Caco-2 (cell line): ENCODE data around the gene PTGIS. TPM values are rescaled to one million over a fixed set of nuclear protein-coding genes. Genes with fewer than 3 reads are reported as not detected.

Source experiments
- BruUV-seq: library from RNA; stranded (reverse); fragments of 400-500 nt; replicated peaks from 2 replicates; lab custom pipeline; 2021; lab: Mats Ljungman, UMichigan
- CTCF ChIA-PET: fragments of 300-600 bp; sonication (Branson Sonifier 250); formaldehyde crosslinking; loops from one replicate; lab custom pipeline; 2022; ENCODE audit warnings: antibody characterized with exemption; lab: Charles Lee
- POLR2A ChIA-PET: fragments of 300-600 bp; sonication (Branson Sonifier 250); formaldehyde crosslinking; loops from one replicate; lab custom pipeline; 2022; ENCODE audit warnings: antibody characterized with exemption; lab: Charles Lee
- DNase-seq, 2 experiments: peaks; one replicate each; pipeline versions ENCODE4 v3.0.0 to v3.0.0-alpha.2; 2020 to 2022
- H3K27me3 ChIP-seq: replicated peaks from 2 replicates; pipeline ENCODE4 v1.6.0; 2011; ENCODE audit warnings: low read length; ENCODE audit not compliant: control insufficient read depth, insufficient read depth
- H3K36me3 ChIP-seq: 2 replicates; pipeline ENCODE4 v1.5.1; 2011; ENCODE audit warnings: low read length; ENCODE audit not compliant: control insufficient read depth, insufficient read depth
- H3K4me1 ChIP-seq: fragments of 250-450 bp; sonication (Bioruptor Pico); 2 replicates; pipeline ENCODE4 v1.5.1; 2020; ENCODE audit warnings: mild to moderate bottlenecking
- H3K4me3 ChIP-seq: 2 replicates; pipeline ENCODE4 v1.5.1; 2011; ENCODE audit warnings: low read depth, mild to moderate bottlenecking, control low read depth, low read length
- H3K9me3 ChIP-seq: fragments of 250-450 bp; sonication (Bioruptor Pico); 2 replicates; pipeline ENCODE4 v1.5.1; 2020; ENCODE audit warnings: mild to moderate bottlenecking, moderate library complexity
- H3K27ac Mint-ChIP-seq: one replicate; pipeline ENCODE4 v1.8.0; 2022; ENCODE audit warnings: mixed read lengths; ENCODE audit not compliant: unreplicated experiment
- H3K27me3 Mint-ChIP-seq: one replicate; pipeline ENCODE4 v1.8.0; 2022; ENCODE audit warnings: mixed read lengths; ENCODE audit not compliant: insufficient read depth, unreplicated experiment
- H3K36me3 Mint-ChIP-seq: one replicate; pipeline ENCODE4 v1.8.0; 2022; ENCODE audit warnings: mild to moderate bottlenecking, mixed read lengths; ENCODE audit not compliant: insufficient read depth, unreplicated experiment
- H3K4me1 Mint-ChIP-seq: one replicate; pipeline ENCODE4 v1.8.0; 2022; ENCODE audit warnings: low read depth, mixed read lengths; ENCODE audit not compliant: unreplicated experiment
- H3K4me3 Mint-ChIP-seq: one replicate; pipeline ENCODE4 v1.8.0; 2022; ENCODE audit warnings: mild to moderate bottlenecking, moderate library complexity, mixed read lengths; ENCODE audit not compliant: unreplicated experiment
- H3K9me3 Mint-ChIP-seq: one replicate; pipeline ENCODE4 v1.8.0; 2022; ENCODE audit warnings: mixed read lengths; ENCODE audit not compliant: unreplicated experiment
- CTCF ChIP-seq, 2 experiments: fragments of 200-600 bp in 1 of 2; IDR thresholded peaks; 1 replicate in 1 of 2; 2 replicates in 1 of 2; pipeline versions ENCODE4 v1.5.1 to v1.8.0; 2011 to 2022; ENCODE audit warnings: antibody characterized with exemption in 1 of 2, control low read depth in 1 of 2, inconsistent platforms in 1 of 2, low read depth in 1 of 2, low read length in 1 of 2, mild to moderate bottlenecking in 1 of 2, moderate library complexity in 1 of 2; ENCODE audit not compliant: insufficient read depth in 1 of 2, severe bottlenecking in 1 of 2, unreplicated experiment in 1 of 2
- intact Hi-C: fragments of 100-400 bp; cut with micrococcal nuclease; formaldehyde crosslinking; loops from one replicate; pipeline ENCODE4 v1.10.0; 2022; ENCODE audit not compliant: unreplicated experiment
- total RNA-seq: library from RNA; stranded (reverse); gene quantifications from 2 replicates; pipeline ENCODE4 v1.2.3, GENCODE V29; 2022

The PTGIS gene
- total RNA-seq, 1 experiment from 2014 or later = 2.7 TPM

DNA sequence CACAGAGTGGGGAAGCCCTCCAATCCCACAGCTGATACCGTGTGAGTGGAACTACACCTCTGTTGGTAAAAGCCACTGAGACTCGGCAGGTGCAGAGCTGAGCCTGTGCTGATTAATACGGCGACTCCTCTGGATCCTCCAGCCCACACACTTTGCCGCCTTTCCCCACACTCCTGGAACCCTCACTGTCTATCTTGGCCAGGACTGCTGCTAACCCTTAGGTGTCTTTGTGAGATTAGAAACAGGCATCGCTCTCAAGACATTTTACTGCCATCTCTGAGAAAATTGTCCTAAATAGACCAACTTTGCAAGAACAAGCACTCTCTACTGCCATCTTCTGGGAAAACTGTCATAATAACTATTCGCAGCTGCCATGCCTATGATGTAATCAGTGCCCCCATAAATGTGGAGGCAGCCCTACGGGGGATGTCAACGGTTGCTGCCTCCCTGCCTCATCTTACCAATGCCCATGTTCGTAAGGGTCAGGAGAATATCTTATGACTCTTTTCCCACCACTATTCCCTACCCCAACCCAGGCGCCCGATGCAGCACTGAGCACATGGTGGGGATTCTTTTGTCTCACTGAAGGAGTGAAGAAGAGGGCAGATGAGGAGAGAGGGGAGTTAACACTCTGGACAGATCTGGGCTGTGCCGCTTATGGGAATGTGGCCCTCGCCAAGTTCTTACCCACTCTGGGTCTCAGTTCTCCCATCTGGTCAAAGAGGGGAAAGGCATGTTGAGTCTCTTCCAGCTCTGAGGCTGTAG, 59.3 kb downstream of the PTGIS start:
- H3K36me3 Mint-ChIP-seq = no peaks in the 10 kb centered on the region
- BruUV-seq = no TSS peak
- H3K4me3 ChIP-seq = no peak overlapping the region

GRCh38 chr20:49507741-49508434, 60.0 kb downstream of the PTGIS start:
- Histone ChIP-seq H3K9me3 (no peaks in the 10 kb centered on the region), H3K4me1 (peaks cover 8% of the 10 kb centered on the region), H3K4me3 (no peak overlapping the region), H3K27me3 (peaks cover 1% of the 10 kb centered on the region; the same call in 1 of the 2 replicates), H3K36me3 (no peaks in the 10 kb centered on the region)
- TF ChIP-seq CTCF (IDR thresholded peaks at IDR 0.05; ENCODE audit: insufficient read depth in 1 of 2, low read depth in 1 of 2, low read length in 1 of 2, severe bottlenecking in 1 of 2, unreplicated experiment in 1 of 2) = no peak
- no TSS peak for BruUV-seq
- ChIA-PET CTCF (interaction anchor here (0.5 to 3.0 kb wide), 15 partner anchors 10 to 482 kb away, joined by 3 to 23 read pairs (median 3); no protein-coding TSS in a partner anchor), POLR2A (interaction anchor here (0.5 kb wide), 1 partner anchor 179 kb away, joined by 3 read pairs; no protein-coding TSS in a partner anchor)
- intact Hi-C loops = loop anchor here (1.0 to 2.0 kb wide), 4 partner anchors 23 to 174 kb away; no protein-coding TSS in a partner anchor
- Mint-ChIP-seq H3K36me3 (no peaks in the 10 kb centered on the region), H3K27me3 (peaks cover 7% of the 10 kb centered on the region), H3K27ac (no peak overlapping the region), H3K4me3 (no peak overlapping the region), H3K4me1 (no peaks in the 10 kb centered on the region), H3K9me3 (no peaks in the 10 kb centered on the region)
- DNase-seq = peak in 1 of 2 experiments; percentile 35

More for the DNA sequence above, 59.3 kb downstream of the PTGIS start:
- Mint-ChIP-seq H3K27ac (no peak overlapping the region), H3K4me3 (no peak overlapping the region), H3K9me3 (no peaks in the 10 kb centered on the region), H3K27me3 (peaks cover 7% of the 10 kb centered on the region), H3K4me1 (no peaks in the 10 kb centered on the region)
- DNase-seq = peak; percentile 46 to 73
- intact Hi-C loops = loop anchor here (1.0 to 2.0 kb wide), 4 partner anchors 24 to 174 kb away; no protein-coding TSS in a partner anchor
- H3K27me3 ChIP-seq = no peaks in the 10 kb centered on the region; the same call in 1 of the 2 replicates
- H3K36me3 ChIP-seq = no peaks in the 10 kb centered on the region
- POLR2A ChIA-PET = no interaction called here
- CTCF ChIA-PET = interaction anchor here (0.6 to 3.0 kb wide), 13 partner anchors 11 to 221 kb away, joined by 3 to 23 read pairs (median 3); no protein-coding TSS in a partner anchor
- TF ChIP-seq CTCF (IDR thresholded peaks at IDR 0.05; ENCODE audit: insufficient read depth in 1 of 2, low read depth in 1 of 2, low read length in 1 of 2, severe bottlenecking in 1 of 2, unreplicated experiment in 1 of 2) = peak; percentile 77 to 98
- H3K4me1 ChIP-seq = peaks cover 8% of the 10 kb centered on the region
- 0 out of 2 replicates have a peak, but pooled peaks cover 2% of the 10 kb centered on the region for H3K9me3 ChIP-seq

- CTCF ChIA-PET = interaction anchor here (0.7 to 2.1 kb wide), 8 partner anchors 10 to 259 kb away, joined by 3 to 19 read pairs (median 4); no protein-coding TSS in a partner anchor
- Mint-ChIP-seq H3K4me1 (no peaks in the 10 kb centered on the region), H3K36me3 (no peaks in the 10 kb centered on the region), H3K4me3 (no peak overlapping the region), H3K27me3 (peaks cover 2% of the 10 kb centered on the region), H3K27ac (no peak overlapping the region), H3K9me3 (no peaks in the 10 kb centered on the region)
- DNase-seq = peak; percentile 43 to 62
- H3K4me3 ChIP-seq = no peak overlapping the region
- intact Hi-C loops = no loop called here
- POLR2A ChIA-PET = no interaction called here
- no peaks in the 10 kb centered on the region for H3K9me3 ChIP-seq
- TF ChIP-seq CTCF (IDR thresholded peaks at IDR 0.05; ENCODE audit: insufficient read depth in 1 of 2, low read depth in 1 of 2, low read length in 1 of 2, severe bottlenecking in 1 of 2, unreplicated experiment in 1 of 2) = no peak
- H3K27me3 ChIP-seq = peaks cover 1% of the 10 kb centered on the region; the same call in 1 of the 2 replicates
- no TSS peak for BruUV-seq
- H3K36me3 ChIP-seq = no peaks in the 10 kb centered on the region
- H3K4me1 ChIP-seq = peaks cover 2% of the 10 kb centered on the region
Measured at GRCh38 chr20:49505518-49505917, 62.4 kb downstream of the PTGIS start.
